ENCODE data around the gene HDAC11.

DNA sequence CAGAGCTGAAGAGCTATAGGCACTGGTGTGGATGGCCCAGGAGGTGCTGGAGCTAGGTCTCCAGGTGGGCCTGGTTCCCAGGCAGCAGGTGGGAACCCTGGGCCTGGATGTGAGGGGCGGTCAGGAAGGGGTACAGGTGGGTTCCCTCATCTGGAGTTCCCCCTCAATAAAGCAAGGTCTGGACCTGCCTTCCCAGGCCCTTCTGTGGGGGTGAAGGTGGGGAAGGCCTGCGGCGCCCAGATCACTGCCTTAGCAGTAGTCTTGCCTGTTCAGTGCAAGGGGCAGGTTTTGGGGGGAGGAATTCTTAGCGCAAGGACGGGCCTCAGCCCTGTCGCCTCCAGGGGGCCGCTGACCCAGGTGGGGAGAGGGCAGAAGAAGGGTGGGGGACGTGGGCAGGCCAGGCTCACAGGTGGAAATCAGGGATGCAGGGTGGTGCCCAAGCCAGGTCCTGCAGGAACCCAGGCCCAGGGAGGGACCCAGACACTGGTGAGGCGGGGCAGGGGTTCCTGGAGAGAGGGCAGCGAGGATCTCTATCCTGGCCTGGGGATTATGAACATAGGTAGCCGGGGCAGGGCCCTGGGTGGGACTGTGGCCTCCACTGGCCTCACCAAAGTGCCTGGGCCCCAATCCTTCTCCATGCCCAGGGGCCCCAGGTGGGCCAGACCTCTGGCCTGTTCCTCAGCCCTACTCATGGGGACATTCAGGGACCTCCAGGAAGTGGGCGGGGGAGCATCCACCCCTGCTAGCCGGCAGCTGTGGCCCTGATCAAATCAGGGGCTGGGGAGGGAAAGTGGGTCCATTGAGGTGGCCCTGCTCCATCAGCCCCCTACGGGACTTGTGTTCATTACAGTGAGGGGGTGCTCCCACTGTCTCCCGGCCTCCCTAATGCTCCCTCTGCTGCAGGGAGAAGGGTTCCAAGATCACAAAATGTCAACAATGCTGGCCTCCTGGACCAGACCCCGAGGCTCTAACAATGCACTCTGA lies 25.3 kb downstream of the HDAC11 start:
- TF ChIP-seq, protein P1, sequence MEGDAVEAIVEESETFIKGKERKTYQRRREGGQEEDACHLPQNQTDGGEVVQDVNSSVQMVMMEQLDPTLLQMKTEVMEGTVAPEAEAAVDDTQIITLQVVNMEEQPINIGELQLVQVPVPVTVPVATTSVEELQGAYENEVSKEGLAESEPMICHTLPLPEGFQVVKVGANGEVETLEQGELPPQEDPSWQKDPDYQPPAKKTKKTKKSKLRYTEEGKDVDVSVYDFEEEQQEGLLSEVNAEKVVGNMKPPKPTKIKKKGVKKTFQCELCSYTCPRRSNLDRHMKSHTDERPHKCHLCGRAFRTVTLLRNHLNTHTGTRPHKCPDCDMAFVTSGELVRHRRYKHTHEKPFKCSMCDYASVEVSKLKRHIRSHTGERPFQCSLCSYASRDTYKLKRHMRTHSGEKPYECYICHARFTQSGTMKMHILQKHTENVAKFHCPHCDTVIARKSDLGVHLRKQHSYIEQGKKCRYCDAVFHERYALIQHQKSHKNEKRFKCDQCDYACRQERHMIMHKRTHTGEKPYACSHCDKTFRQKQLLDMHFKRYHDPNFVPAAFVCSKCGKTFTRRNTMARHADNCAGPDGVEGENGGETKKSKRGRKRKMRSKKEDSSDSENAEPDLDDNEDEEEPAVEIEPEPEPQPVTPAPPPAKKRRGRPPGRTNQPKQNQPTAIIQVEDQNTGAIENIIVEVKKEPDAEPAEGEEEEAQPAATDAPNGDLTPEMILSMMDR (conservative IDR thresholded peaks at IDR 0.05 in 1 of 2, IDR thresholded peaks at IDR 0.05 in 1 of 2; ENCODE audit: low read depth in 1 of 2, low read length in 2 of 2): no peak
- no peak for TF ChIP-seq EZH2 (IDR thresholded peaks at IDR 0.05; ENCODE audit: low read length, missing control alignments)

Data from fibroblast of lung (primary cell).